Mesenteric fat pad (tissue), 1 donor: Measurements from ENCODE around the gene RAB30. TPM values are rescaled to one million over a fixed set of nuclear protein-coding genes. Genes with fewer than 3 reads are reported as not detected.
A peak's percentile ranks its signal among the peaks of the same experiment; 100 is the strongest.

Experiments
- DNase-seq: peaks from one replicate; pipeline ENCODE4 v3.0.0-alpha.2; 2020; ENCODE audit warnings: low spot score
- long read RNA-seq: library from polyadenylated mRNA; unstranded; transcript quantifications from one replicate; pipeline ENCODE4 v2.0.0, GENCODE V29; 2020
- total RNA-seq: library from RNA; stranded (reverse); fragmentation: NEBNext Ultra II Directional; extraction: Animal tissue kit (Norgen Biotek cat#: 25700); gene quantifications from one replicate; pipeline ENCODE4 v1.2.1, GENCODE V29; 2021
- donor health status: DM: yes; HTN: yes; CAD: no.

RAB30 gene
- total RNA-seq, result 33.9 TPM
- long read RNA-seq, transcript RAB30-201 (5 exons, 1,393 nt), result minor isoform, 7 of 38 reads
- long read RNA-seq, transcript RAB30-205 (5 exons, 792 nt), result major isoform, 9 of 38 reads
- long read RNA-seq, partial matches to known transcripts, result 0 of 38 reads
- long read RNA-seq, other reads (novel, unspliced or antisense), result 21 of 38 reads

DNA sequence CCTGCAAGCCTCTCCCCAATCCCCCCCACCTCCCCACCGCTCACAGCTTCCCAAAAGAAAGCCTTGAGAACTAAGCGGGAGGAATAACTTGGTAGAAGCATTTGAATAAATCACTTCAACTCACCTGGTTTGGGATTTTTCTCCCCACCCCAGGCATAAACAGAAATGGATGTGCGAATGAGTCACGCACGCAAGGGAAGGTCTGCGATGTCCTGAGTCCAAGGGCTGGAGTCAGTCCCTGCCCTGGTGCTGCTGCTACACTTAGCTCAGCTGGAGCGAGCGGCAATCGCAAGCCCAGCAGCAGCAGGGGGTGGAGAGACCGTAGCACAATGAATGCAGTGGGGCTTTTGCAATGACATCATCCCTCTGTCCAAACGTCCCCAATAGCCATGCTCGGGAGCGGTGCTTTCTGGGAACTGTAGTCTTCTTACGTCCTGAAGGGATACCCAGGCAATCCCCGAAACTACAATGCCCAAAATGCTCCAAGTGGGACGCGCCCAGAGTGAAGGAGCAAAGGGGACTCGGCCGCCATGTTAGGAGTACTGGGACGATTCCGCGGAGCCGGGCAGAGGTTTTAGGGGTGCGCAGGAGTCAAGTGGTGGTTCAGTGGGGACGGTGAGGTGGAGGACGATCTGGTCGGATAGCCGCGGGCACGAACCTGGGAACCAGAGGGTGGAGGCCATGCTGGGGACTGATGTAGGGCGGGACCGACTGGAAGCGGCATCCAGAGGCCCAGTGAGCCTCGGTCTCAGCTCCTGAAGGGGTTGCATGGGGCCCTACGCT is at the start of gene RAB30:
TSS of gene RAB30 (minus strand) at position 331 of the 783 bp plus-strand sequence. CDS start 74,581 bp downstream, outside the sequence.
- DNase-seq, result peak; percentile 94

DNA sequence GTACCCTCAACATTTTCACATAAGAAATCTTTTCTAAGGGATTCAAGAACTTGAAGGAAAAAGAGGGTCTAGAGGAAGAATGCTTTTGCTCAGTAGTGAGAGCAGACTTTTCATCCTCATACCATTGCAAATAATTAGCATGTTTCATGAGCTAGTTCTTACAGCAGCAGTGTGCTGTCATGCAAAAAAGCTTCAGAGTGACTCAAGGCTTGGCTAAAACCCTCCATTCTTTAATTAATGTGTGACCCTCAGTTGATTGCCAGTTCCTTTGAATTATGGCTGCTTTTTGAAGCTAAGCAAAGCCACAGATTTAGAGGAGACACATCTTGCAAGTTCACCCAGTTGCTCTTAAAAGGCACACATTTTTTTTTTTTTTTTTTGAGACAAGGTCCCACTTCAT is 48.6 kb upstream of the RAB30 start:
- no peak for DNase-seq

GRCh38 chr11:83119216-83119615 is 47.5 kb upstream of the RAB30 start:
- no peak for DNase-seq

- DNase-seq, result no peak
Measured at GRCh38 chr11:83118814-83119213, 47.1 kb upstream of the RAB30 start.

GRCh38 chr11:83116015-83116641 is 44.4 kb upstream of the RAB30 start:
- no peak for DNase-seq

- DNase-seq, result no peak
Measured at GRCh38 chr11:83115551-83115950, 43.9 kb upstream of the RAB30 start.

DNA sequence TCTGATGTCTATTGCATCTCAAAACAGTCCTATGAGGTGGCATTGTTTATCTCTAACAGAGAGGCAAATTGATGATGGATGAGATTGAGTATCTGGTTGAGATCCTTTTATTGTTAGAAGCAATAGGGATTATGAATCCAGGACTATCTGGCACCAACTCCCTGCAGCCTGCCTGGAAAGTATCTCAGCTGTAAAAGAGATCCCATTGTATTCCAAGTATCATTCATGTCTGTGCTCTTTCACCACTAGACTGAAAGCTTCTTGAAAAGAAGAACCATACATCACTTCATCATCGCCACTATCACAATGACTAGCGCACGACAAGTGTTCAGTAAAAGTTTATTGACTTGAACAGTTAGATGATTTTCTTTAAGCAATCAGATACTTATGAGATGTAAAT is 43.3 kb upstream of the RAB30 start:
- DNase-seq, result no peak

- no peak for DNase-seq
Measured at GRCh38 chr11:83112886-83113285, 41.2 kb upstream of the RAB30 start.

DNA sequence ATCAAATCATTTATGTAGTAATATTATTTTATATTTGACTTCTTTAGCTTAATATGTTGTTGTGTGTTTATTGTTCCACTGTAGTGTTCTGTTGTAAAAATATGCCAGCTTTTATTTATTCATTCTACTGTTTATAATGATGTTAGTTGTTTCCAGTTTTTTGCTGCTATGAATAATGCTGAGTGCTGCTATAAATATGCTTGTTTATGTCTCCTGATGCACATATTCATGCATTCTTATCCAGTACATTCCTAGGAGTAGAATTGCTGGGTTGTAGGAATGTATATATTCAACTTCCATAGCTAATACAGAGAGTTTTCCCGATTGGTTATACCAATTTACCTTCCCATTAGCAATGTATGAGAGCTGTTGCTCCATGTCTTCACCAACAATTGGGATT is 33.5 kb upstream of the RAB30 start:
- no peak for DNase-seq

GRCh38 chr11:83102834-83103233 is 31.1 kb upstream of the RAB30 start:
- DNase-seq, result no peak

- DNase-seq, result no peak
Measured at GRCh38 chr11:83097429-83098075, 25.9 kb upstream of the RAB30 start.

- DNase-seq, result no peak
Measured at GRCh38 chr11:83093634-83094033, 21.9 kb upstream of the RAB30 start.

DNA sequence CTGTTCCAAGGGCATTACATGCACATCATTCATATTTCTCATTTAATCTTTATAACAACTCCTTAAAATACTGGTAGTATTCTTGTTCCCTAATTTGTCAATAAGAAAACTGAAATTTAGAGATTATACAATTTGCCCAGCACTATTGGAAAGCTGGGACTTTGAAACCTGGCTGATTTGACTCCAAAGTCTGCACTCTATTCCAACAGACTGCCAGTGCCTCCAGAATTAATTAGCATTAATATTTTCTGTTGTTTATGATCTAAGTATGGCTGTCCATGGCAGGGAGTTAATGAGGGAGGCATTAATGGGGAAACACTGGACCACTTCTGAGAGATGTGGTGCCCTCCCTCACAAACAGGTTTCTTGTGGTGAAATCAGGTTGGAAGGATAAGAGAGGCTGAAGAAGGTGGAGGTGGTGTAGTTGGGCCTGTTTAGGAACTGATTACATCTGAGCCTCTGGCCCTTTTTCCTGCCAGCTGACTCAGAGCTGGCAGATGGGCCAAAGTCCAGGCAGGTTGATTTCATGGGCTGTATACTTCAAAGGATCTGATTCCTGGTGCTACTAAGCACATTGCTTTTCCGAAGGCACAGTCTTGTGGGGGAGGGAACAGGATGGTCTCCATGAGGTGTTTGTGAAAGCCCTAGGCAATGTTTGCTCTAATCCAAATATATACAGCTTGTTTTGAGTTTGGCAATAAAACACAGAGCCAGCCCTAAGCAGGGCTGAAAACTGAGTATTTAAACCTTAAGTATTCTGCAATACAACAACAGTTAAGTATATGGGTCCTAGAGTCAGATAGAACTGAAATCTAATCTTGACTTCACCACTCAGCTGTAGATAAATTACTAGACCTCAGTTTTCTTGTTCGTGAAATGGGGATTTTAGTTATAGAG is 21.0 kb upstream of the RAB30 start:
- DNase-seq, result no peak

GRCh38 chr11:83088965-83089364 is 17.3 kb upstream of the RAB30 start:
- no peak for DNase-seq

GRCh38 chr11:83087035-83087434 is 15.3 kb upstream of the RAB30 start:
- DNase-seq, result no peak

DNA sequence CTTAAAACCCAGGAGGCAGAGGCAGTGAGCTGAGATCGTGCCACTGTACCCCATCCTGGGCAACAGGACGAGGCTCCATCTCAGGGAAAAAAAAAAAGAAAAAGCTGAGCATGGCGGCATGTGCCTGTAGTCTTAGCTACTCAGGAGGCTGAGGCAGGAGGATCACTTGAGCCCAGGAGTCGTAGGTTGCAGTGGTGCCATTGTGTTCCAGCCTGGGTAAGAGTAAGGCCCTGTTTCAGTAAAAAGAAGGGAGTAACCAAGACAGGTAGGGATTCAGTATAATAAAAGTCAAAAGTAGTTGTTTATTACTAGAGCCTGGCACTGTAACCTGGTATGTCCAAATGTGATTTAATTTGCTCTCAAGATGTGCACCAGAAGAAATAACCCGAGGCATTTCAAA is 8.1 kb upstream of the RAB30 start:
- no peak for DNase-seq

DNA sequence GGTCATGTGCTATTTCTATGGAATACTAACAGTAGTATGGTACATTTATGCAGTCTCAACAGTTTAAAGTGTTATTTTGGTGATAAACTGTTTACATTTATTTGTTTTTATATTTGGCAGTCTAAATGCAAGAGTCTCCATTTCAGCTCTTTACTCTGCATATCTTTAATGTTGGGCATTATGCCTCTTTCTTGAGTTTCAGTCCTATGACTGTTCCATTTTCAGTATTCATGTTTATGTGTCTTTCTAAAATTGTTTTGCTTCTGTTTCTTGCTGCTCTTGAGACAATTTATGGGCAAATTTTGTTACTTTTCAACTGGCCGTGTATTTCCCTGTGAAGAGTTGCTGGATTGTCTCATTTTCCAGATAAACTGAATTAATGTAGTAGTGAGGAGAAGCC is 6.6 kb upstream of the RAB30 start:
- no peak for DNase-seq

GRCh38 chr11:83073884-83074283 is 2.2 kb upstream of the RAB30 start:
- no peak for DNase-seq

- DNase-seq, result no peak
Measured at GRCh38 chr11:83073258-83073657, 1.6 kb upstream of the RAB30 start.

DNA sequence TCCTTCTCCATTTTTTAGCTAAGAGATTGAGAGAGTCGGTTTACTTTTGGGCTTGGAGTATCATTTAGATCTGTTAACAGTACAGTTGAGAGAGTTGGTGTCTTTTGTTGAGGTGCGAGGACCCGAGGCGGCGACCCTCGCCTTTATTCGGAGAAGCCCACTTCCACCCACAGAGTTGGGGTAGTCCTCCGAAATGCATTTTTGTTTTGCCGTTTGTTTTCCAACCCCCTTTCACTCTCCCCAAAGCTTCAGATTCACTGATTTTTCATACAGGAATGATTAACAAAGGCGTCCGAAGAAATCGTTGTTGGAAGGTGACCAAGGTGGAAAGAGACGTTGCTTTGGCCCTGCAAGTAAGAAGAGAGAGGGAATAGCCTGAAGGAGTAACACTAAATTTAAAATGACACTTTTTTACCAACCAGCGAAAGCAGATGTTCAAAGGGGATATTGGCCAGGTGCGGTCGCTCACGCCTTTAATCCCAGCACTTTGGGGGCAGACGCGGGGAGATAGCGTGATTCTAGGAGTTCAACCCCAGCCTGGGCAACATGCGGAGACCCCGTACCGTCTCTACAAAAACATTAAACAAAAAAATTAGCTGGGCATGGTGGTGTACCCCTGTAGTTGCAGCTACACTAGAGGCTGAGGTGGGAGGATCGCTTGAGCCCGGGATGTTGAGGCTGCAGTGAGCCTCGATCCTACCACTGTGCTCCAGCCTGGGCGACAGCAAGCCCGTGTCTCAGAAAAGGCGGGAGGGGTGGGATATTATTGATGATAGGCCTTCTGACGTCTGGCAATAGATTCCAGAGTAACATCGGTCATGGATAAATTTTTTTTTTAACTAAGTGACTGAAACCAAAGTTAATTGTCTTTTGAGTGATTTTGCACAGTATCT is 899 bp upstream of the RAB30 start:
- no peak for DNase-seq
